ENCODE measurements around the gene KIAA0513.

- TF ChIP-seq CTCF (IDR thresholded peaks at IDR 0.05 in 8 of 11, conservative IDR thresholded peaks at IDR 0.05 in 3 of 11): no peak
- TF ChIP-seq POLR2A (IDR thresholded peaks at IDR 0.05): no peak
- TF ChIP-seq POLR2AphosphoS5 (IDR thresholded peaks at IDR 0.05): no peak
These were observed 40.7 kb upstream of the KIAA0513 start for GRCh38 chr16:84986879-84987278.

All from spleen (tissue), 7 donors.